Astrocyte (in vitro differentiated cells and primary cell): ENCODE data around the gene TAF11L14. TPM values are rescaled to one million over a fixed set of nuclear protein-coding genes. Genes with fewer than 3 reads are reported as not detected.

Experiments used
- DNase-seq: peaks from one replicate; pipeline ENCODE4 v3.0.0-alpha.2; 2010; ENCODE audit warnings: low read depth
- FAIRE-seq: peaks from 2 replicates; lab custom pipeline; 2011; peaks lifted over from hg19 to GRCh38; lab: Jason Lieb, UNC
- H2AFZ ChIP-seq: 2 replicates; pipeline ENCODE4 v1.6.0; 2012; ENCODE audit warnings: low read depth, low read length, inconsistent platforms
- H3K27ac ChIP-seq: 2 replicates; pipeline ENCODE4 v1.5.1; 2011; ENCODE audit warnings: low read depth, low read length, inconsistent platforms
- H3K27me3 ChIP-seq: 2 replicates; pipeline ENCODE4 v1.6.0; 2011; ENCODE audit warnings: low read length, inconsistent platforms; ENCODE audit not compliant: insufficient read depth
- H3K36me3 ChIP-seq: 2 replicates; pipeline ENCODE4 v1.5.1; 2011; ENCODE audit warnings: low read length, inconsistent platforms; ENCODE audit not compliant: insufficient read depth
- H3K4me1 ChIP-seq: 2 replicates; pipeline ENCODE4 v1.5.1; 2011; ENCODE audit warnings: low read length, inconsistent platforms; ENCODE audit not compliant: insufficient read depth
- H3K4me2 ChIP-seq: 2 replicates; pipeline ENCODE4 v1.6.0; 2012; ENCODE audit warnings: low read length, inconsistent platforms
- H3K4me3 ChIP-seq: 2 replicates; pipeline ENCODE4 v1.5.1; 2011; ENCODE audit warnings: low read depth, mild to moderate bottlenecking, low read length, inconsistent platforms; ENCODE audit not compliant: insufficient read depth
- H3K79me2 ChIP-seq: 2 replicates; pipeline ENCODE4 v1.6.0; 2012; ENCODE audit warnings: mild to moderate bottlenecking, low read length, inconsistent platforms; ENCODE audit not compliant: insufficient read depth
- H3K9ac ChIP-seq: 2 replicates; pipeline ENCODE4 v1.6.0; 2012; ENCODE audit warnings: mild to moderate bottlenecking, low read length, inconsistent platforms
- H3K9me3 ChIP-seq: 2 replicates; pipeline ENCODE4 v1.5.1; 2012; ENCODE audit warnings: low read depth, mild to moderate bottlenecking, low read length, inconsistent platforms; ENCODE audit not compliant: insufficient read depth
- H4K20me1 ChIP-seq: 2 replicates; pipeline ENCODE4 v1.6.0; 2012; ENCODE audit warnings: low read length, inconsistent platforms; ENCODE audit not compliant: insufficient read depth
- H3K27ac Mint-ChIP-seq: one replicate; pipeline ENCODE4 v1.8.0; 2021; ENCODE audit warnings: mild to moderate bottlenecking, mixed read lengths; ENCODE audit not compliant: unreplicated experiment
- H3K27me3 Mint-ChIP-seq: one replicate; pipeline ENCODE4 v1.8.0; 2021; ENCODE audit warnings: low read depth, mixed read lengths; ENCODE audit not compliant: unreplicated experiment
- H3K36me3 Mint-ChIP-seq: one replicate; pipeline ENCODE4 v1.8.0; 2021; ENCODE audit warnings: low read depth, mixed read lengths; ENCODE audit not compliant: unreplicated experiment
- H3K4me1 Mint-ChIP-seq: one replicate; pipeline ENCODE4 v1.8.0; 2021; ENCODE audit warnings: low read depth, mixed read lengths; ENCODE audit not compliant: unreplicated experiment
- H3K4me3 Mint-ChIP-seq: one replicate; pipeline ENCODE4 v1.8.0; 2021; ENCODE audit warnings: mild to moderate bottlenecking, moderate library complexity, mixed read lengths; ENCODE audit not compliant: unreplicated experiment
- H3K9me3 Mint-ChIP-seq: one replicate; pipeline ENCODE4 v1.8.0; 2021; ENCODE audit warnings: mild to moderate bottlenecking, mixed read lengths; ENCODE audit not compliant: unreplicated experiment
- EZH2 ChIP-seq: IDR thresholded peaks from 2 replicates; pipeline ENCODE4 v1.6.1; 2012; ENCODE audit warnings: mild to moderate bottlenecking, low read length, inconsistent platforms; ENCODE audit not compliant: insufficient read depth
- total RNA-seq: library from RNA; stranded (reverse); gene quantifications from 2 replicates; pipeline ENCODE4 v1.2.1, GENCODE V29; 2021
- TF ChIP-seq, protein P1 (sequence below): IDR thresholded peaks from 2 replicates; pipeline ENCODE4 v1.5.1; 2011; ENCODE audit warnings: low read depth, mild to moderate bottlenecking, inconsistent platforms, low read length, moderate library complexity; ENCODE audit not compliant: insufficient read depth

TAF11L14 gene
- total RNA-seq, 1 donor from 2014 or later: 0.41 TPM

DNA sequence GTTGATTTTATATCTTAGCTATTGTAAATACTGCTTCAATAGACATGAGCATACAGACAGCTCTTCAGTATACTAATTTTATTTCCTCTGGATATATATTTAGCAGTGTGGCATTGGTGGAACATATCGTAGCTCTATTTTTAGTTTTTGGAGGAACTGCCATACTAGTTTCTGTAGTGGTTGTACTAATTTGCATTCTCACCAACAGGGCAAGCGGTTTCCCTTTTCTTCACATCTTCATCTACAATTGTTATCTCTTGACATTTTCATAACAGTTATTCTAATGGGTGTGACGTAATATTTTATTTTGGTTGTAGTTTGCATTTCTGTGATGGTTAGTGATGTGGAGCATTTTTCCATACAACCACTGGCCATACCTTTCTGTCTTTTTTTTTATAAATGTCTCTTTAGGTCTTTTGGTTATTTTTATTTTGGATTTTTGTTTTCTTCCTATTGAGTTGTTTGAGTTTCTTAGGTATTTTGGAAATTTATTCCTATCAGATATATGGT lies 32.5 kb downstream of the TAF11L14 start:
- Histone ChIP-seq H3K9ac (no peak overlapping the region), H3K36me3 (no peaks in the 10 kb centered on the region), H3K4me3 (no peak overlapping the region), H3K9me3 (no peaks in the 10 kb centered on the region), H3K27me3 (no peaks in the 10 kb centered on the region), H3K4me2 (no peak overlapping the region), H3K27ac (no peak overlapping the region), H3K4me1 (no peaks in the 10 kb centered on the region), H4K20me1 (no peaks in the 10 kb centered on the region), H3K79me2 (no peaks in the 10 kb centered on the region), H2AFZ (no peak overlapping the region)
- FAIRE-seq: no peak
- Mint-ChIP-seq H3K9me3 (no peaks in the 10 kb centered on the region), H3K4me3 (no peak overlapping the region), H3K27me3 (no peaks in the 10 kb centered on the region), H3K27ac (no peak overlapping the region), H3K36me3 (no peaks in the 10 kb centered on the region), H3K4me1 (no peaks in the 10 kb centered on the region)
- no peak for DNase-seq
- TF ChIP-seq, protein P1, sequence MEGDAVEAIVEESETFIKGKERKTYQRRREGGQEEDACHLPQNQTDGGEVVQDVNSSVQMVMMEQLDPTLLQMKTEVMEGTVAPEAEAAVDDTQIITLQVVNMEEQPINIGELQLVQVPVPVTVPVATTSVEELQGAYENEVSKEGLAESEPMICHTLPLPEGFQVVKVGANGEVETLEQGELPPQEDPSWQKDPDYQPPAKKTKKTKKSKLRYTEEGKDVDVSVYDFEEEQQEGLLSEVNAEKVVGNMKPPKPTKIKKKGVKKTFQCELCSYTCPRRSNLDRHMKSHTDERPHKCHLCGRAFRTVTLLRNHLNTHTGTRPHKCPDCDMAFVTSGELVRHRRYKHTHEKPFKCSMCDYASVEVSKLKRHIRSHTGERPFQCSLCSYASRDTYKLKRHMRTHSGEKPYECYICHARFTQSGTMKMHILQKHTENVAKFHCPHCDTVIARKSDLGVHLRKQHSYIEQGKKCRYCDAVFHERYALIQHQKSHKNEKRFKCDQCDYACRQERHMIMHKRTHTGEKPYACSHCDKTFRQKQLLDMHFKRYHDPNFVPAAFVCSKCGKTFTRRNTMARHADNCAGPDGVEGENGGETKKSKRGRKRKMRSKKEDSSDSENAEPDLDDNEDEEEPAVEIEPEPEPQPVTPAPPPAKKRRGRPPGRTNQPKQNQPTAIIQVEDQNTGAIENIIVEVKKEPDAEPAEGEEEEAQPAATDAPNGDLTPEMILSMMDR: no peak
- TF ChIP-seq EZH2: no peak

DNA sequence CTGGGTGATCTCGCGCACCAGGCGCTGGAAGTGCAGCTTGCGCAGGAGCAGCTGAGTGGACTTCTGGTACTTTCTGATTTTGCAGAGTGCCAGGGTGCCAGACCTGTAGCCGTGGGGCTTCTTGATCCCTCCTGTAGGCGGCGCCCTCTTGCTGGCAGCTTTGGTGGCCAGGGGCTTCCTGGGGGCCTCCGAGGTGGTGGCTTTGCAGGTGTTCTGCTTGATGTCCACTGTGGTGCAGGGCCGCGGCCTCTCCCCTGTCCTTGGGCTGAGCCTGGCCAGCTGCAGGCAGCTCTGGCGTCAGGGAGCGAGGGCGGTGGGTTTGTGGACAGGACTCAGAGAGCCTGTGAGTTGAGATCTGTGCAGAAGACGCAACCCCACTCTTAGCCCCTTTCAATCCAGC lies 36.1 kb downstream of the TAF11L14 start:
- Mint-ChIP-seq H3K36me3 (no peaks in the 10 kb centered on the region), H3K9me3 (no peaks in the 10 kb centered on the region), H3K4me1 (no peaks in the 10 kb centered on the region), H3K27ac (no peak overlapping the region), H3K27me3 (no peaks in the 10 kb centered on the region), H3K4me3 (no peak overlapping the region)
- no peak for DNase-seq
- Histone ChIP-seq H3K27ac (no peak overlapping the region), H2AFZ (no peak overlapping the region), H3K79me2 (no peaks in the 10 kb centered on the region), H3K9ac (no peak overlapping the region), H3K4me1 (no peaks in the 10 kb centered on the region), H3K36me3 (no peaks in the 10 kb centered on the region), H3K4me3 (no peak overlapping the region), H3K4me2 (no peak overlapping the region), H4K20me1 (no peaks in the 10 kb centered on the region), H3K9me3 (no peaks in the 10 kb centered on the region), H3K27me3 (no peaks in the 10 kb centered on the region)
- FAIRE-seq: no peak
- TF ChIP-seq, protein P1: no peak
- TF ChIP-seq EZH2: no peak

DNA sequence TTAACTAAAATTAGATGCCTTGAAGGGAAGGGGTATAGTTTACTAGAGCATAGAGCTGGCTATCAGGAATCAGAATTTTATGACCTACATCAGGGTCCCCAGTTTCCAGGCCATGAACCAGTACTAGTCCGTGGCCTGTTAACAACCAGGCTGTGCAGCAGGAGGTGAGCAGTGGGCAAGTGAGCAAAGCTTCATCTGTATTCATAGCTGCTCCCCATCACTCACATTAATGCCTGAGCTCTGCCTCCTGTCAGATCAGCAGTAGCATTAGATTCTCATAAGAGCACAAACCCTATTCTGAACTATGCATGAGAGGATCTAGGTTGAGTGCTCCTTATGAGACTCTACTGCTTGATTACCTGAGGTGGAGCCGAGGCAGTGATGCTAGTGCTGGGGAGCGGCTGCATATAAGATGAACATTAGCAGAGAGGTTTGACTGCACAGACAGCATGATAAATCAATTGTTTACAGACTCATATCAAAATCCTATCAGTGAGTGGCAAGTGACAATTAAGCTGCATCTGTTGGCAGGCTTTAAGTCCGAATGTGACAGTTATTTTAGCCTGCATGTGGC lies 44.6 kb downstream of the TAF11L14 start:
- H3K4me3 ChIP-seq: no peak overlapping the region
- no peaks in the 10 kb centered on the region for H3K4me1 ChIP-seq
- Mint-ChIP-seq H3K27ac (no peak overlapping the region), H3K36me3 (no peaks in the 10 kb centered on the region), H3K27me3 (no peaks in the 10 kb centered on the region), H3K4me3 (no peak overlapping the region), H3K9me3 (no peaks in the 10 kb centered on the region), H3K4me1 (no peaks in the 10 kb centered on the region)
- H3K79me2 ChIP-seq: no peaks in the 10 kb centered on the region
- TF ChIP-seq EZH2: no peak
- TF ChIP-seq, protein P1: no peak
- no peak overlapping the region for H3K9ac ChIP-seq
- H2AFZ ChIP-seq: no peak overlapping the region
- H3K27me3 ChIP-seq: no peaks in the 10 kb centered on the region
- no peak overlapping the region for H3K27ac ChIP-seq
- no peak for DNase-seq
- no peak overlapping the region for H3K4me2 ChIP-seq
- FAIRE-seq: no peak
- H3K9me3 ChIP-seq: no peaks in the 10 kb centered on the region
- H4K20me1 ChIP-seq: no peaks in the 10 kb centered on the region
- H3K36me3 ChIP-seq: no peaks in the 10 kb centered on the region
